Activated CD8-positive, alpha-beta memory T cell treated with anti-CD3 and anti-CD28 coated beads for 48 hours (primary cell): ENCODE results near the gene CARS2.

Experiments used
- DNase-seq, 3 experiments: peaks; one replicate each; pipeline ENCODE4 v3.0.0-alpha.2; 2020; ENCODE audit warnings: low read depth in 2 of 3, low spot score in 2 of 3

Gene CARS2

DNA sequence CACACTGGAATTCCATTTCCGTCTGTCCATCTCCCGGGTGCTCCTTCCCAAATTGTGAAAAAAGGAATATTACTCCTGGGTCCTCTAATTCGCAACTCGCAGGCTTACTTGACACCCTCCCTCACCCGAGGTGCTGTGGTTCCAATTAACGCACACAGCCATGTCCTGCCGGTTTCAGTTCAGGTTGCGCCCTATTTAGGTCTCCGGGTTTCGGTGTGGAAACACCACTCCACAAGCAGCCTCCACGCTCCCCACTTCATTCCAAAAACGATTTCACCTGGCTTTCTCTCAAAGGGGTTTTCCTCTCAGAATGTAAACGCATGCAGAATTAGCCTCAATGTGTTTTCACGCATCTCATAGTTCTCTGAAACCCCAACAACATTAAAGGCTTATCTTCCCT lies 52.6 kb downstream of the CARS2 start:
- DNase-seq = no peak

DNA sequence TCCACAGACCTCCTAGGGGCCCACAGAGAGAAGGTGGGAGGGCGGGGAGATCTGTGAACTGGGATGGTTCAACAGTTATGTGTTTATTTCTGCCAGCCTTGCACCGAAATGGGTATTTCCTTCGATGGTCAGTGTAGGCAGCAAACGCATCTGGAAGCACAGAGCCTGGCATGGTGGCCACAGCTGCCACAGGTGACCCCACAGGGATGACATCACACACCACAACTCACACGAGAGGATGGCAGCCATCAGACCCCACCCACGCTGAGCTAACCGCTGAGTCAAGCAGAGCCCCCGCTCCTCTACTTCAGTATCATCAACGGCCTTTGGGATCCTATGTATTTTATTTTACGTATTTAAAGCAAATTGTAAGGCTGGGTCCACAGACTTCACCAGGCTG lies 53.2 kb downstream of the CARS2 start:
- no peak for DNase-seq

DNA sequence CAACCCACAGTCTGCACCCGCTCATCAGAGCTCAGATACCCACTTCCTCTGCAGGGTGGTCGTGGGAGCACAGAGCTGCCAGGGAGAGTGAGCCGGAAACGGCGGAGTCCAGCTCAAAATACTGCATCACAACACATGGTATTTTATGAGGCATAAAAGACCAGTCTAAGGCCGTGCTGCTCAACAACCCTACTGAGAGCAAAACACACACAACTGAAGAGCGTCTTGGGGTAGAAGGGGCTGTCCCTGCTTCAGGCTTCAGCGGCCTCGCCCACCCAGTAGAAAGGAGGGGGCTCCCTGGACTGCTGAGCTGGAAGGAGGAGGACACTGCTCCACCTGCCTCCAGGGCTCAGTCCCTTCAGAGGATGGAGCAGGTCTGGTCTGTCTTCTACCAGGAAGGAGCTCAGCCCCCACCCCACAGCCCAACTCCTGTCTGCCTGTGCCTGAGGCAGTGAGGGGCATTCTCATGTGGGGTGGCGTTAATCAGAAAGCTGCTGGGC lies 53.6 kb downstream of the CARS2 start:
- no peak for DNase-seq

DNA sequence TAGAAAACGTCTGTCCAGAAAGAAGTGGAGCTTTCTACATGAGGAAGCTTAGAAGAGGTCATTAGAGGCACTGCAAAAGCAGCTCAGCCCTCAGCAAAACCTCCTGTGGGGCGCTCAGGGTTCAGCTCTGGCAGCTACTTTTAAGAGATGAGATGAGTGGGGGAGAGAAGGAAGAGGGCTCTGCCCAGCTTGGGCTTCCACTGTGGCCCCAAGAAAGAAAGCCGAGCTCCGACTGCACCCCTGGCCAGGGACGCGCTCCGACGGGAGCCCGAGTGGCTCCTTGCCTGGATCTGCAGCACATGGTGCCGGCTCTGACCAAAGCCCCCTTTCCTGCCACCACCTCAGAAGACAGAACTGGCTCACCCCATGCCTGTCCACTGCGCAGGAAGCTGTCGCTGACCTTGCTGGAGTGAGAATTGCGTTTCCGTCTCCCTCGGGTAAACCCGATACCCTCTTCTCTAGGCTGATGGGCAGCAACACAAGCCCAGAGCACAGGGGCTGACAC lies 54.1 kb downstream of the CARS2 start:
- DNase-seq = no peak

DNA sequence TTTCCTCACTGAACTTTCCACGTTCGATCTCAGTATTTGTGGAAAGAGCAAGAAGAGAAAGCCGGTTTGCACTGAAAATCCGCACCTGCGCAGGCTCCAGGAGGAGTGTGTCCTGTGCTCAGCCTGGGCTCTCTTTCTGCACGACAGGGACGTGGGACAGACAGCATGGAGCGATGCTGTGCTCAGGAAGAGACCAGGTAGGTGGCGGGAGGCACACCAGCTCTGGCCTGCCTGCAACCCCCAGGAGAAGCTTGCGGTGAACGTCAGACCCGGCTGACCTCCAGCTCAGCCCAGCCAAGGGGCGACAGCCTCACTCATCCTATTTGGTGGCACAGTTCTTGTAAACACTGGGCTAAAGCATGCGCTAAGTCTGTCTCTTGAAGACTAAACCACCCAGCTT lies 54.6 kb downstream of the CARS2 start:
- DNase-seq = no peak

DNA sequence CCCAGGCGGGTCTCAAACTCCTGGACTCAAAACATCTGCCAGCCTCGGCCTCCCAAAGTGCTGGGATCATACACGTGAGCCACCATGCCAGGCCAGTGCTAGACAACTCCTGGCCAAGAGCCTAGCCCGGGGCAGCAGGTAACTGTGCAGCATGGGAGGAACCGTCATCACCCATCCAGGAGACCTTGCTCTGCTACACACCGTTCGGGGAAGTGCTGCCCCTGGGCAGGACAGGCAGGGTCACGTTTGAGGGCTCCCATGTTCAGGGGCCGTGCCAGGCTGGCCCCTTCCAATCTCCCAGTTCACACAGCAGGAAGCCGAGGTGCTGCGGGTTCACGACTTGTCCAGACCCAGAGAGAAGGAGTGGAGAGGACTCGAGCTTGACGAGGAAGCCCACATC lies 55.5 kb downstream of the CARS2 start:
- no peak for DNase-seq

DNA sequence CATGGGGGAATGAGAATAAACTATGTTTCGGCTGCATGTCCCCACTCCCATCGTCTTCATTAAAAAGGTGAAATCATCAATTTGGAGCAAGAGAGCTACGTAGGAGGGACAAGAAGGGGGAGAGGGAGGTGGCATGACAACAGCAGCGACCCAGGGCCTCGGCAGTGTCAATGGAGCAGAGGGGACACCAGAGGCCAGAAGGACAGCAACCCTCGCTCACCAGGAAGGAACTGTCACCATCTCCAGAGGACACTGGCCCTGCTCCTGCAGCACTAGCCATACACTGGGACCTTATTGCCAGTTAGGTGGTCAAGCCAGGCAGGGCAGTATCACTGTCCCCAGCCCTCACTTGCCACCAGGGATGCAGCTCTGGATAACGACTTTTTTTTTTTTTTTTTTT lies 56.4 kb downstream of the CARS2 start:
- DNase-seq = no peak

DNA sequence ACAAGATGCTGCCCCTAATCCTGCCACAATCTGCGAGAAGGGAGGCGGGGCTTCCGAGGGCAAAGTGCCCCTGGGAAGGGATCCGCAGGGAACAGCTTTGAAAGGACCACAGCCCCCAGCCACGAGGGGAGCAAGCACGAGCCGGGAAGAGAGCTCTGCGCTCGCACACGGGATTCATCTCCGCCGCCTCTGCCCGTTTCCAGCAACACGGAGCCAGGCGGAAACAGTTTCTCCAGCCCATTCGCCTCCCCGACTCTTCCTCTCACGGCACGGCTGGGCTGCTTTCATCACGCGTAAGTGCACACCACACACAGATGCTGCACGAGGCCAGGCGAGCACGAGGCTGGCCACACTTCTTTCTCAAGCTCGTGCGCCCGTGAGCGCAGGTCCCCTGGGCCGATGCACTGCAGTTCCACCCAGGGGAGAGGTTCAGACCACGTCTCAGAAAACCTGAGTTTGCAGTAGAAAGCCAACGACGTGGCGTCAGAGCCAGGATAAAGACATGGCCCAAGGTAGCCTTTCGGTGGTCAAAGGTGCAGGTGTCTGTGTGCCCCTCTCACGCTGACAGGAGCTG lies 57.0 kb downstream of the CARS2 start:
- no peak for DNase-seq

DNA sequence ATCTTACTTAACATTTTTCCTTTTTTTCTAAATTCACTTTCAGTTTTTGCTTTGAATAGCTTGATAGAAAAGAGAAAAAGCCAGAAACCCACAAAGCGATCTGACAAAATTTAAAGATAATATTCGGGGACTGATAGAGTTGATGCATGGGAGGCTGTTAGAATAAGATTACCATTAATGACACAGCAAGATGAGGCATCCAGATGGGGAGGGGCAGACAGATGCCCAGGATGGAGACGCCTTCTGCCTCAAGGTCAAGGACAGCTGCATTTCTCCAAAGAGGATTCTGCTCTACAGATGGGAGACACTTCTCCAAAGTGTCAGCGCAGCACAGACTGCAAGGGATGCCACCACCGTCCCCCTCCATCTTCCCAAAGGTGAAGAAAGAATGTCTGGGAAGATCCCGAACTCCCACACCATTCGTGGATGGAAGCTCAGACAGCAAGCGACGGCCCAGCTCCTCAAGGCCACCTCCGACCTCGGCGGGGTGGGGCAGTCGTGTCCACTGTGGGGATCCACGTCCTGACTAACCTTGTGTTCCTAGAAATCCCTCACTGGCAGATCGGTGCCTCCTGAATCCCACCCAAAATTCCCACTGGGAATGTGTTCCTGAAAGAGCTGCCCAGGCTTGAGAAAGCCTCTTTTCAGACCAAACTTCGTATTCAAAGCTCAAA lies 57.6 kb downstream of the CARS2 start:
- DNase-seq = no peak

DNA sequence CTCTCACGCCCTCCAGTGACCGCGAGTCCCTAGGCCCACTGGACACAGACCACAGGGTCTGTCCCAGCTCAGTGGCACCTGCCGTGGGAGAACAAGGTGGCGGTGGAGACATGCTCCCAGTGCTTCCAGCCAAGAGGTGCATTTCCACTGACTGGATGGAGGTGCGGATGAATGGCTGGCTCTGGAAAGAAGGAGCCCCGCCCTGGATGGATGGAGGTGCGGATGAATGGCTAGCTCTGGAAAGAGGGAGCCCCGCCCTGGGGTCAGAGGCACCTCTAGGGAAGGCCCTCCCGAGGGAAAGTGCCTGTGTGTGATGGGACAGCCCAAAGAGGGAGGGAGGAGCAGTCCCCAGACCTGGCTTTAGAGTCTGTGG lies 58.6 kb downstream of the CARS2 start:
- no peak for DNase-seq

DNA sequence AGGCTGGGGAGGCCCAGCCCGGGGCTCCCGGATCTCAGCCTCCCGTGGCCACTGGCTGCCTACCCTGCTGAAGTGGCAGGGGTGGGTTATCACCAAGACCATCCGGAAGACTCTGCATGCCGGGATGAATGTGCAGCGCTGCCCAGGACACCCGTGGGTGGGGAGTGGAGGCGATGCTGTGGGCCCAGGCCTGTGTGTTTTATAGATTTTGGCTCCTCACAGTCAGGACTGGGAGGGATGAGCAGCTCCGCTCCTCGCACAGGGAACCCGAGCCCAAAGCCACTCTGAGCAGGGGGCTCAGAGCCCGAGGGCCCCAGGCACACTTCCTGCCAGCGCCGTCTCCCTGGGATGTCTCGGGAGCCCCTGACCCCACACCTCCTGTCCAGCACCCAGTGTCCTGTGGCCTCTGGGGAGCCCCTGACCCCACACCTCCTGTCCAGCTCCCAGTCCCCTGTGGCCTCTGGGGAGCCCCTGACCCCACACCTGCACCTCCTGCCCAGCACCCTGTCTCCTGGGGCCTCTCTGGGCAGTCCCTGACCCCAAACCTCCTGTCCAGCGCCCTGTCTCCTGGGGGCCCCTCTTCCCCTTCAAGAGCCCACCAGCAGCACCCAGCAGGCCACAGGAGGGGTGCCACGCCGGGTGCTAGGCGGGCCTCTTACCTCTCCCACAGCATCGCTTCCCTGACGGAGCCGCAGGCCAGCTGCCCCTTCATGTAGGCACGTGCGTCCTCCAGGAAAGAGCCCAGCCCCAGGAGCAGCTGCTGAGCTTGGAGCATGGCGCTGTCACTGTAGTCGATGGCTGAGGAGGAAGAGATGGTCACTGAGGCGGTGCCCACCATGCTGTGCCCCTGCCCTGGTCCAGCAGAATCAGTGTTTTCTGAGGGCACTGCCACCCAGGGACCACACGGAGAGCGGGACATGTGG lies 59.2 kb downstream of the CARS2 start:
- no peak for DNase-seq

DNA sequence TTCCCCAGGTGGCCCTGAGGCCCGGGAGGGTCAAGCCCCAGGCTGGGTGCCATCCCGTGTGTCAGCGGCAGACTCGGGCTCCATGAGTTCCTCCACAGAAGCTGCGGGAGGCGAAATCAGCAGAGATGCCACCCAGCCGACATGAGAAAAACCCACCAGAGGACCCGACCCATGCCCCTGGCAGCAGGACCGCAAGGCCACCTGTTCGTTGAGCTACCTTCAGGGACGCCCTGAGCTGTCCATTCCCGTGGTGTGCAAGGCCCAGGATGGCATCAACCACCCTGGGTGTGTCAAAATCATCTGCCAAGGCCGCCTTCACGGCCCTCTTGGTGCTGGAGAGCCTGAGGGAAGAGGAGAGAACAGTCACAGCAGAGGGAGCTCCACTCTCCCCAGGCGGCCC lies 60.2 kb downstream of the CARS2 start:
- no peak for DNase-seq

DNA sequence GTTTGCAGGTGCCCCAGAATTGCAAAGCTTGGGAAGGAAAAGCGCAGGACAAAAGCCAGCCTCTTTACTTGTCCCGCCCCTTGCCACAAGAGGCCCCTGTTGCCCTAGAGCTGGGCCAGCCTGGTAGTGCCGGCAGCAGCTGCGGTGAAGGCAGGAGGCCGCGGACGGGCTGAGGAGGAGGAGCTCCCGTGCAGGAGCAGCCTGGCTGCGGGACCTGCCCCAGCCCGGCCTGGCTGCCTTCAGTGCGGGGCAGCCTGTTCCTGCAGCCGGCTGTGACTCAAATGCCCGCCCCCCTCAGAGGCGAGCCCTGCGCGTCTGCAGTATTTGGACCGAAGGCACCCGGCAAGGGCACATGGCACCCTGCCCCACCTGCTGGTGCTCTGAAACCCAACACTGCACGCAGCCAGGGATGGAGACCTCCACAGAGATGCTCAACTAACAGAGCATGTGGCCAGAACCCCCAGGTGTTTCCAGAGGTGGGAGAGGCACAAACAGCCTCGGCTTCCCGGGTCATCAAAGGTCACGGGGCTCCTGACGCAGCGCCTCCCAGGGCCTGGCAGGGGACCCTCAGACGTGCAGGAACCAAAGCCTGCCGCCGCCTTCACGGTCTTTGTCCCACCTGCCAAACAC lies 60.9 kb downstream of the CARS2 start:
- DNase-seq = peak in 1 of 3 experiments; percentile 10

DNA sequence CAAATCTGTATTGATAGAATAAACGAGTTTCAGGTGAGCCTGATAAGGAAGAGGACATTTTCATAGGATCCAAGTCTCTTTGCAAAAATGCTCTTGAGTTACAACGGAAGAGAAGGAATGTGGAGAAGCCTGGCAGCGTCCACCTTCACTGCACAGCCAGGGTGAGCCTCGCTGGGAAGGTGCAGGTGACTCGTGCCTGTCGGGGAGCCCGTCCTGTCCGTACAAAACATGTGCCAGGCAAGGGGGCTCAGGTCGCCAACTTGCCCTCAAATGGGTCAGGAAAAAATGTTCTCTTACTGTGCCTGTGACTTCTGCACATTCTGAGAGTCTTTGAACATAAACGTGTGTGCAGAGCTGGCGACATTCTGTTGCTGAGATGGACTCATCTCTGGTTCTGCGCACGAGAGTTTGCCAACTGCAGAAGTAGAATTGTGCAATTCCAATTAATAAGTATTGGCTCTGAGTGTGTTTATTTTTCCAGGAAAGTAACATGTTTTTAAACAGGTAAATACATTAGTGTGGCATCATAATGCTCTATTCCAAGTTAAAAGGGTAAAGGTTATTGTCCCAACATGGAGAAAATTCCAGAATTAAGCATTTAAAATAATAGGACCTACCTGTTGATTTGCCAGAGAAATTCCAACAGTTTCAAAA lies 62.0 kb downstream of the CARS2 start:
- DNase-seq = no peak

DNA sequence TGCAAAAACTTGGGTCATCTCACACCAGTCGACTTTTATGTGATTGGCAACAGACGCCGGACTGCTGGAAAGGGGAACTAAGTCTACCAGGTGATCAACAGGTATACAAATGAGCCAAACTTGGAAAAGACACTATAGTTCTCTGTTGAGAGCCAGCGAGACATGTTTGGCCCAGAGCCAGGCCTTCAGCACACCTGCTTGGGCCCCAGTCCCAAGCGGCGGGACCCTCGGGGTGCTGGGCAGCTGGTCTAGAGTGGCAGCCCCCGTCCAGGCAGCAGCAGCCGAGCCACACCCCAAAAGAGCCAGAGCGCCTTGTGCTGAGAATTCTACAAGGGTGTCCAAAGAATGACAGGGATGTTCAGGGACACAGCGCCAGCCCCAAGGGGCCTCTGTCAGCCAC lies 62.6 kb downstream of the CARS2 start:
- DNase-seq = no peak

DNA sequence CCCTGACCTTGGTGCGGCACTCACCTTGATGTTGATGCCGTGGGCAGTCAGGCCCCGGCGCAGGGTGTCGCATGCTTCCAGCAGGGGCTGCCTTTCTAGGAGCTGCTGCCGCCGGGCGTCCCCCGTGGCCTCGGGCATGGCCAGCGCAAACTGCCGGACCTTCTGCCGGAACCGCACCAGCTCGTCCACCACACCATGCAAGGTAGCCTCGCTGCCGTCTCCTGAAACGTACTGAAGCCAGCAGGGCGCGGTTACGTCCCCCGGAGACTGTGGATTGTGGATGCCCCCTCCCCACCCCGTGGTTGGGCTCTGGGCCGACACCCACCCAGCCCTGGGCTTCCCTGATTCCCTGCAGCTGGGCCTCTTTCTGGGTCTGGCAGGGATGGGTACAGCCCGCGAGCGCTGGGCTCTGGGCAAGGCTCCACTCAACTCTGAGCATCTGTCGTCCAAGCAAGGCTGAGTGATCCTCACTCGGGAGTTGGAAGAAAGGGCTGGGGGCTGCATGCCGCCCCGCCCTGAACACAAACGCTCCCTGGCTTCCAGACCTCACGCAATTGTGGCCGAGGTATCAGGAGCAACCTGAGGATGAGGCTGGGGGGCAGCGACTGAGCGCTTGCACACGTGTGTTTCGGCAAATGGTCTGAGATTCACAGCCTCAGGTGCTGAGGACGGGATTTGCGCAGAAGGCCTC lies 63.5 kb downstream of the CARS2 start:
- DNase-seq = no peak

DNA sequence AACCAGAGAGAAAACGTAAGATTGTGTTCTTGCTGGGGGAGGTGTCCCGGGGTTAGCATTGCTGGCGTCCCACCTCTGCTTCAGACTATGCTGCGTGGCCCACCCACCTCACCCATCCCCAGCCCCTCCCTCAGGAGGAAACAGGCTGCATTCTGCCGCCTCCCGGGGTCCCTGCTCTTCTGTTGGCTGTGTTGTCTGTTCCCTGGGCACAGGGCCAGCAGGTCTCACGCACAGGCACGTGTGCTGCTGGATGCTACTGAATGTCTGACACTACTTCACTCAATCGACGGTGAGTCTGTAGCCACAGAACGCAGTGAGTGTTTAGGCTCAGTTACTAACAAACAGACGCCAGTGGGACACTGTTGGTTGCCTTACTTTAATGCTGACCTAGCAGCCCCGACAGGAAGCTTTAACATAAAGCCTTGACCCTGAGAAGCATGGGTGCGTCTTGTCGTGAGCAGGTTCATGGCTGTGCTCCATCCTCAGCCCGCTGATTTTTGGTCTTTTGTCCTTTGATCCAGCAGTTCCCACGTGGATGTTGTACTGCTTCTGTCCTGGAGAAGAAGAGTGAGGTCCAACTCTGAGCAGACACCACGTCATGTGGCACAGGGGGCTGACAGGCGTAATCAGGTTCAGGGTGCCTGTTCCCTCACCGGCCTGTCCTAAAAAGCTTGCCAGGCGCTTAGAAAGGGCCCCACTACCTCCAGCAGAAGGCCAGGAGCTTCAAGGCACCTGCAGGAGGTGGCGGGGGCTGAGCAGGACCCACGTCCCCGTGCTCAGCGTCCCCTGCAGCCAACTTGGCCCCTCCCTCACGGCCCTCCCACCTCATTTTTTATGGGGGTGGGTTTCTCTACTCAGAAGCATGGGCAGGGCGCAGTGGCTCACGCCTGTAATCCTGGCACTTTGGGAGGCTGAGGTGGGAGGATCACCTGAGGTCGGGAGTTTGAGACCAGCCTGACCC lies 64.6 kb downstream of the CARS2 start:
- DNase-seq = no peak

DNA sequence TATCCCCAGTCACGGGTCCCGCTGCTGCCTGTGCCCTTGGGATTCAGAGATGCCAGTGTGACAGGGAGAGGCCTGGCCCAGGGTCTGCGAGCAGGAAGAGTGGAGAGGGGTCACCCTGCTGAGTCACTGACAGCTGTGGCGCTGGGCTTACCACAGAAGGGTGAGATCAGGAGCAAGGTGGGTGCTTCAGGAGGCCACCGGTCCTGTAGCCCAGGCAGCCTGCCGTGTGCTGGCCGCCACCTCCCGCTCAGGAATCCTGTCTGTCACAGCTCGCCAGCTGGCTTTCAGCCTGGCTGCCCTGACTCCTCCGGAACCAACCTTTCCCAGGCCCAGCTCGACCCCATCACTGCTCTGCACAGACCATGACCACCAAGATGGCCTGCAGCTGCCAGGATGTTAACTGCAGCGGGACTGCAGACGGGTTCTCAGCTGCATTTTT lies 65.3 kb downstream of the CARS2 start:
- no peak for DNase-seq

DNA sequence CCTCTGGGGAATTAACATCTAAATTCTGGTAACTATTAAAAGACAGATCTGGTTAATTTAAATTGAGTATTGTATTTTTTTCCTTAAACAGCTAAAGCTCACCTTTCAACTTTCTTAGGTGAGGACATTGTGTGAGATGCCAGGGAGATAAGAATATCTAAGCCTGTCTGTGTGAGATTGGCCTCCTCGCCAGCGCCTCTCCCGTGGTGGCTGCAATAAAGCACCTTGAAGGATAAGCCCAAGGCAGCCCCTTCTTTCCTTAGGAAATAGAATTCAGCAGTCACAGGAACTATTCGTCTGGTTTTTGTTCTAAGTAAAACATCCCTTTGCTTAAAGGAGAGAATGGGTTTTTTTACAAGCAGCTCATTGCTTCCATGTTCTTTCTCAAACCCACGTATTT lies 66.0 kb downstream of the CARS2 start:
- no peak for DNase-seq
